Neural cell (in vitro differentiated cells): ENCODE measurements around the gene ZMYM2. TPM values are rescaled to one million over a fixed set of nuclear protein-coding genes. Genes with fewer than 3 reads are reported as not detected.
"Not testable (repeated sequence)": the region's sequence is repeated elsewhere in the genome, so short reads cannot be mapped to it uniquely, and the experiment has no call there.

Experiments
- H2AFZ ChIP-seq: fragments of 200-600, 300-800 bp; sonication (generic), shearing (Covaris generic); 2 replicates; pipeline ENCODE4 v1.6.0; 2014; ENCODE audit warnings: low read depth, mild to moderate bottlenecking, antibody characterized with exemption, low read length, moderate library complexity
- H3F3A ChIP-seq: fragments of 200-600 bp; shearing (Covaris generic); 2 replicates; pipeline ENCODE4 v1.6.1; 2016; ENCODE audit warnings: mild to moderate bottlenecking, moderate library complexity, mixed read lengths, antibody characterized with exemption, low read length; ENCODE audit not compliant: insufficient read depth, poor library complexity, severe bottlenecking
- H3K27ac ChIP-seq: fragments of 200-600, 300-800 bp; sonication (generic), shearing (Covaris generic); 2 replicates; pipeline ENCODE4 v1.5.1; 2014; ENCODE audit warnings: mild to moderate bottlenecking, low read length, moderate library complexity
- H3K27me3 ChIP-seq: fragments of 300-800, 200-600 bp; sonication (generic), shearing (Covaris generic); 2 replicates; pipeline ENCODE4 v1.6.0; 2014; ENCODE audit warnings: mild to moderate bottlenecking, low read depth, low read length, moderate library complexity; ENCODE audit not compliant: insufficient read depth
- H3K36me3 ChIP-seq: fragments of 300-800, 200-600 bp; sonication (generic), shearing (Covaris generic); 2 replicates; pipeline ENCODE4 v1.5.1; 2014; ENCODE audit warnings: mild to moderate bottlenecking, antibody characterized with exemption, low read length, moderate library complexity; ENCODE audit not compliant: insufficient read depth
- H3K4me2 ChIP-seq: fragments of 300-800, 200-600 bp; sonication (generic), shearing (Covaris generic); 2 replicates; pipeline ENCODE4 v1.6.0; 2014; ENCODE audit warnings: mild to moderate bottlenecking, low read length
- H3K4me3 ChIP-seq: fragments of 300-800, 200-600 bp; sonication (generic), shearing (Covaris generic); 2 replicates; pipeline ENCODE4 v1.5.1; 2014; ENCODE audit warnings: mild to moderate bottlenecking, low read length, moderate library complexity
- H3K79me2 ChIP-seq: fragments of 200-600 bp; shearing (Covaris generic); replicated peaks from 2 replicates; pipeline ENCODE4 v1.6.0; 2014; ENCODE audit warnings: mild to moderate bottlenecking, low read length, moderate library complexity; ENCODE audit not compliant: insufficient read depth
- H3K9ac ChIP-seq: fragments of 300-800, 200-600 bp; sonication (generic), shearing (Covaris generic); 2 replicates; pipeline ENCODE4 v1.6.1; 2016; ENCODE audit warnings: mild to moderate bottlenecking, low read length, mixed read lengths
- H3K9me2 ChIP-seq: fragments of 200-600 bp; shearing (Covaris generic); 2 replicates; pipeline ENCODE4 v1.6.1; 2016; ENCODE audit warnings: mild to moderate bottlenecking, low read length, mixed read lengths; ENCODE audit not compliant: insufficient read depth
- H3K9me3 ChIP-seq: fragments of 200-600, 300-800 bp; sonication (generic), shearing (Covaris generic); 2 replicates; pipeline ENCODE4 v1.6.1; 2016; ENCODE audit warnings: mild to moderate bottlenecking, mixed run types, low read length, moderate library complexity, mixed read lengths
- H4K20me1 ChIP-seq: fragments of 200-600 bp; shearing (Covaris generic); 2 replicates; pipeline ENCODE4 v1.6.1; 2016; ENCODE audit warnings: mild to moderate bottlenecking, mixed run types; ENCODE audit not compliant: insufficient read depth
- EP300 ChIP-seq: fragments of 450-650 bp; conservative IDR thresholded peaks from 2 replicates; pipeline ENCODE4 v1.6.1; 2014; ENCODE audit warnings: antibody characterized with exemption, mild to moderate bottlenecking, moderate library complexity; ENCODE audit not compliant: poor library complexity, severe bottlenecking
- EZH2 ChIP-seq: fragments of 200-600, 300-800 bp; shearing (Covaris generic), sonication (generic); IDR thresholded peaks from 2 replicates; pipeline ENCODE4 v1.6.1; 2014; ENCODE audit warnings: antibody characterized with exemption, low read length, borderline replicate concordance, mild to moderate bottlenecking; ENCODE audit not compliant: insufficient read depth, poor library complexity, severe bottlenecking
- MXI1 ChIP-seq: fragments of 450-650 bp; conservative IDR thresholded peaks from 2 replicates; pipeline ENCODE4 v1.6.1; 2014; ENCODE audit warnings: antibody characterized with exemption, mild to moderate bottlenecking; ENCODE audit not compliant: poor library complexity, severe bottlenecking
- POLR2AphosphoS5 ChIP-seq: IDR thresholded peaks from 2 replicates; pipeline ENCODE4 v1.6.1; 2012
- RAD21 ChIP-seq: fragments of 450-650 bp; conservative IDR thresholded peaks from 2 replicates; pipeline ENCODE4 v1.6.1; 2014; ENCODE audit warnings: antibody characterized with exemption, mild to moderate bottlenecking, moderate library complexity
- SMC3 ChIP-seq: fragments of 450-650 bp; conservative IDR thresholded peaks from 2 replicates; pipeline ENCODE4 v1.6.1; 2014; ENCODE audit warnings: antibody characterized with exemption, mild to moderate bottlenecking, moderate library complexity; ENCODE audit not compliant: poor library complexity
- TAF1 ChIP-seq: IDR thresholded peaks from 2 replicates; pipeline ENCODE4 v1.6.1; 2012; ENCODE audit warnings: low read depth
- polyA plus RNA-seq: library from polyadenylated mRNA; depleted of rRNA; stranded (reverse); fragments of >200 nt; gene quantifications from 2 replicates; pipeline ENCODE4 v1.2.3, GENCODE V29; 2014
- TF ChIP-seq, protein P1 (sequence below): IDR thresholded peaks from 2 replicates; pipeline ENCODE4 v1.6.1; 2012; ENCODE audit warnings: borderline replicate concordance
- TF ChIP-seq, protein P2 (sequence below): fragments of 450-650 bp; IDR thresholded peaks from 2 replicates; pipeline ENCODE4 v1.5.1; 2014; ENCODE audit warnings: antibody characterized with exemption, mild to moderate bottlenecking, moderate library complexity; ENCODE audit not compliant: poor library complexity, severe bottlenecking

The ZMYM2 gene
- polyA plus RNA-seq, 1 donor from 2014 or later, result 92.2 TPM

DNA sequence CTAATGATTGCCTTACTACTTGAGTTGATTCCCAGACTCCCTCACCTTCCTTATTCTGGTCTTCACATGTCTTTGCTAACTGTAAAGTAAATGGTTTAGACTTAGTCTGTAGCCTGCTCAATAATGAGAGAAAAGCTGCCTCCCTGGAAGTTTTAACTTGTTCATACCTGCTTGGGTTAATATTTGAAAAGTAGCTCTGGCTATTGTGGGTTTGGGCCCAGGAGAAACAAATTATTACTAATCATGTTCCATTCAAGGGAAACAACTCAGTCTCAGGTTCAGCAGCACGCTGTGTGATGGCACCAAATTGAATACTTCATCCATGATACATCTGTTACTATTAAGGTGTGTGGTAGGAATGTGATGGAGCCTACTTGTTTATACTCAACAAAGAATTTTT is 75.0 kb downstream of the ZMYM2 start:
- Histone ChIP-seq H3K36me3 (peaks cover 8% of the 10 kb centered on the region), H4K20me1 (no peaks in the 10 kb centered on the region), H3K9me3 (no peaks in the 10 kb centered on the region), H3F3A (no peaks in the 10 kb centered on the region), H3K27me3 (no peaks in the 10 kb centered on the region), H2AFZ (no peak overlapping the region), H3K9ac (no peak overlapping the region), H3K79me2 (peaks cover 7% of the 10 kb centered on the region), H3K9me2 (no peaks in the 10 kb centered on the region), H3K4me3 (no peak overlapping the region), H3K4me2 (no peak overlapping the region), H3K27ac (no peak overlapping the region)
- TF ChIP-seq MXI1, result no peak

DNA sequence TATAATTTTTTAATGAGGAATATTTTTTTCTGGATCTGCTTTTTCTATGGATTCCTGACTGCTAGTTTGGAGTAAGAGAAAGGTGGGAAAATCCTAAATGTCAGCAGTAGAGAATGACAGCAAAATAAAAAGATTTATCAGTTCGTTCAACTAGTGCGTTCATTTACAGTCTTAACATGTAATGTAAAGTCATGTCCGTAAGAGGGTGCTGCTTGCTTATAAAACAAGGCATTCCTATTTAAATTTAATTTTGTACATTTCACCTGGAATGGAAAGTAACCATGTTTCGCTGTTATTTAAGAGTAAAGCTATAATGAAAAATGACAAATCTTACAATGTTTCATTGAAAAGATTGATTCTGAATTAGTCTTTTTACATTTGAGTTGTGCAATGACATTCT is 76.6 kb downstream of the ZMYM2 start:
- Histone ChIP-seq H3K9me3 (peaks cover 3% of the 10 kb centered on the region), H3K36me3 (peaks cover 8% of the 10 kb centered on the region), H3K4me3 (no peak overlapping the region), H3K27me3 (no peaks in the 10 kb centered on the region), H4K20me1 (no peaks in the 10 kb centered on the region), H3K79me2 (peaks cover 15% of the 10 kb centered on the region), H3K4me2 (no peak overlapping the region), H3K9ac (no peak overlapping the region), H3K27ac (no peak overlapping the region), H3K9me2 (no peaks in the 10 kb centered on the region), H3F3A (no peaks in the 10 kb centered on the region), H2AFZ (no peak overlapping the region)
- TF ChIP-seq POLR2AphosphoS5, result no peak
- TF ChIP-seq, protein P1, sequence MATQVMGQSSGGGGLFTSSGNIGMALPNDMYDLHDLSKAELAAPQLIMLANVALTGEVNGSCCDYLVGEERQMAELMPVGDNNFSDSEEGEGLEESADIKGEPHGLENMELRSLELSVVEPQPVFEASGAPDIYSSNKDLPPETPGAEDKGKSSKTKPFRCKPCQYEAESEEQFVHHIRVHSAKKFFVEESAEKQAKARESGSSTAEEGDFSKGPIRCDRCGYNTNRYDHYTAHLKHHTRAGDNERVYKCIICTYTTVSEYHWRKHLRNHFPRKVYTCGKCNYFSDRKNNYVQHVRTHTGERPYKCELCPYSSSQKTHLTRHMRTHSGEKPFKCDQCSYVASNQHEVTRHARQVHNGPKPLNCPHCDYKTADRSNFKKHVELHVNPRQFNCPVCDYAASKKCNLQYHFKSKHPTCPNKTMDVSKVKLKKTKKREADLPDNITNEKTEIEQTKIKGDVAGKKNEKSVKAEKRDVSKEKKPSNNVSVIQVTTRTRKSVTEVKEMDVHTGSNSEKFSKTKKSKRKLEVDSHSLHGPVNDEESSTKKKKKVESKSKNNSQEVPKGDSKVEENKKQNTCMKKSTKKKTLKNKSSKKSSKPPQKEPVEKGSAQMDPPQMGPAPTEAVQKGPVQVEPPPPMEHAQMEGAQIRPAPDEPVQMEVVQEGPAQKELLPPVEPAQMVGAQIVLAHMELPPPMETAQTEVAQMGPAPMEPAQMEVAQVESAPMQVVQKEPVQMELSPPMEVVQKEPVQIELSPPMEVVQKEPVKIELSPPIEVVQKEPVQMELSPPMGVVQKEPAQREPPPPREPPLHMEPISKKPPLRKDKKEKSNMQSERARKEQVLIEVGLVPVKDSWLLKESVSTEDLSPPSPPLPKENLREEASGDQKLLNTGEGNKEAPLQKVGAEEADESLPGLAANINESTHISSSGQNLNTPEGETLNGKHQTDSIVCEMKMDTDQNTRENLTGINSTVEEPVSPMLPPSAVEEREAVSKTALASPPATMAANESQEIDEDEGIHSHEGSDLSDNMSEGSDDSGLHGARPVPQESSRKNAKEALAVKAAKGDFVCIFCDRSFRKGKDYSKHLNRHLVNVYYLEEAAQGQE, result no peak

DNA sequence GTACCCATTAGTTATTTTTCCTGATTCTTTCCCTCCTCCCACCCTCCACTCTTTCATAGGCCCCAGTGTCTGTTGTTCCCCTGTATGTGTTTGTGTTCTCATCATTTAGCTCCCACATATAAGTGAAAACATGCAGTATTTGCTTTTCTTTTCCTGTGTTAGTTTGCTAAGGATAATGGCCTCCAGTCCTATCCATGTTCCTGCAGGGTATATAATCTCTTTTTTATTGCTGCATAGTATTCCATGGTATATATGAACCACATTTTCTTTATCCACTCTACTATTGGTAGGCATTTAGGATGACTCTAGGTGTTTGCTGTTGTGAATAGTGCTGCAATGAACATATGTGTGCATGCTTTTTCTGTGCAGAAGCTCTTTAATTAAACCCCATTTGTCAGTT is 79.4 kb downstream of the ZMYM2 start:
- H4K20me1 ChIP-seq, result no peaks in the 10 kb centered on the region
- TF ChIP-seq, protein P1, result no peak
- TF ChIP-seq EZH2, result no peak
- no peak for TF ChIP-seq TAF1
- TF ChIP-seq, protein P2, sequence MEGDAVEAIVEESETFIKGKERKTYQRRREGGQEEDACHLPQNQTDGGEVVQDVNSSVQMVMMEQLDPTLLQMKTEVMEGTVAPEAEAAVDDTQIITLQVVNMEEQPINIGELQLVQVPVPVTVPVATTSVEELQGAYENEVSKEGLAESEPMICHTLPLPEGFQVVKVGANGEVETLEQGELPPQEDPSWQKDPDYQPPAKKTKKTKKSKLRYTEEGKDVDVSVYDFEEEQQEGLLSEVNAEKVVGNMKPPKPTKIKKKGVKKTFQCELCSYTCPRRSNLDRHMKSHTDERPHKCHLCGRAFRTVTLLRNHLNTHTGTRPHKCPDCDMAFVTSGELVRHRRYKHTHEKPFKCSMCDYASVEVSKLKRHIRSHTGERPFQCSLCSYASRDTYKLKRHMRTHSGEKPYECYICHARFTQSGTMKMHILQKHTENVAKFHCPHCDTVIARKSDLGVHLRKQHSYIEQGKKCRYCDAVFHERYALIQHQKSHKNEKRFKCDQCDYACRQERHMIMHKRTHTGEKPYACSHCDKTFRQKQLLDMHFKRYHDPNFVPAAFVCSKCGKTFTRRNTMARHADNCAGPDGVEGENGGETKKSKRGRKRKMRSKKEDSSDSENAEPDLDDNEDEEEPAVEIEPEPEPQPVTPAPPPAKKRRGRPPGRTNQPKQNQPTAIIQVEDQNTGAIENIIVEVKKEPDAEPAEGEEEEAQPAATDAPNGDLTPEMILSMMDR, result no peak
- no peak for TF ChIP-seq MXI1
- no peak for TF ChIP-seq POLR2AphosphoS5
- TF ChIP-seq RAD21, result no peak
- TF ChIP-seq SMC3, result no peak
- TF ChIP-seq EP300, result no peak
- H3K36me3 ChIP-seq, result peaks cover 7% of the 10 kb centered on the region
- H3K9me3 ChIP-seq, result peaks cover 3% of the 10 kb centered on the region
- no peak overlapping the region for H2AFZ ChIP-seq
- no peaks in the 10 kb centered on the region for H3K9me2 ChIP-seq
- H3F3A ChIP-seq, result no peaks in the 10 kb centered on the region
- no peak overlapping the region for H3K4me2 ChIP-seq
- no peaks in the 10 kb centered on the region for H3K27me3 ChIP-seq
- no peak overlapping the region for H3K4me3 ChIP-seq
- H3K27ac ChIP-seq, result no peak overlapping the region
- peaks cover 36% of the 10 kb centered on the region for H3K79me2 ChIP-seq
- no peak overlapping the region for H3K9ac ChIP-seq

DNA sequence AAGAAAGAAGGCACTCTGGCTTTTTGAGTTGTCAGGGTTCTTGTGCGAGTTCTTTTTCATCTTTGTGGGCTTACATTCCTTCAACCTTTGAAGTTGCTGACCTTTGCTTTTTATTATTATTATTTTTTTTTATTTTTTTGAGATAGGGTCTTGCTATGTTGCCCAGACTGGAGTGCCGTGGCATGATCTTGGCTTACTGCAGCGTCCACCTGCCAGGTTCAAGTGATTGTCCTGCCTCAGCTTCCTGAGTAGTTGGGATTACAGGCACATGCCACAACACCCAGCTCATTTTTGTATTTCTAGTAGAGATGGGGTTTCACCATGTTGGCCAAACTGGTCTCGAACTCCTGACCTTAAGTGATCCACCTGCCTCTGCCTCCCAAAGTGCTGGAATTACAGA is 84.1 kb downstream of the ZMYM2 start:
- H3K9me2 ChIP-seq, H3K9me3 ChIP-seq, H3K4me2 ChIP-seq, H3K27ac ChIP-seq, H3K4me3 ChIP-seq, H3F3A ChIP-seq, H3K36me3 ChIP-seq, H4K20me1 ChIP-seq, H3K27me3 ChIP-seq, H2AFZ ChIP-seq, H3K9ac ChIP-seq: not testable (repeated sequence)
- H3K79me2 ChIP-seq, result peaks cover 40% of the 10 kb centered on the region
